Gastrocnemius medialis (tissue), 4 donors: ENCODE measurements around the gene TANGO2. TPM values are rescaled to one million over a fixed set of nuclear protein-coding genes. Genes with fewer than 3 reads are reported as not detected.

Experiments
- ATAC-seq, 2 donors: fragments of 150-250 bp; one replicate each; pipeline ENCODE4 v1.9.1; 2016
- DNase-seq, 2 donors: peaks; one replicate each; pipeline ENCODE4 v3.0.0-alpha.2; 2019
- H3K27ac ChIP-seq, 4 donors: fragments of 200-600 bp; sonication (generic); 1 replicate in 1 of 4; 2 replicates in 3 of 4; pipeline ENCODE4 v1.5.1; 2016 to 2018; ENCODE audit warnings: mild to moderate bottlenecking in 2 of 4, moderate library complexity in 1 of 4
- H3K27me3 ChIP-seq, 3 donors: fragments of 200-600 bp; sonication (generic) in 2 of 3; 1 replicate in 1 of 3; 2 replicates in 2 of 3; pipeline versions ENCODE4 v1.5.1 to v1.6.0; 2016 to 2019; ENCODE audit warnings: mild to moderate bottlenecking in 1 of 3, moderate library complexity in 1 of 3
- H3K36me3 ChIP-seq, 2 donors: fragments of 200-600 bp; sonication (generic) in 1 of 2; one replicate each; pipeline ENCODE4 v1.5.1; 2017 to 2018
- H3K4me1 ChIP-seq, 2 donors: fragments of 200-600 bp; sonication (generic) in 1 of 2; one replicate each; pipeline ENCODE4 v1.5.1; 2016 to 2017; ENCODE audit warnings: mild to moderate bottlenecking in 2 of 2
- H3K4me3 ChIP-seq, 4 donors: fragments of 200-600 bp; sonication (generic) in 3 of 4; 1 replicate in 1 of 4; 2 replicates in 3 of 4; pipeline ENCODE4 v1.5.1; 2016 to 2019; ENCODE audit warnings: mild to moderate bottlenecking in 2 of 4
- H3K9me3 ChIP-seq, 3 donors: fragments of 200-600 bp; sonication (generic) in 2 of 3; 1 replicate in 1 of 3; 2 replicates in 2 of 3; pipeline ENCODE4 v1.5.1; 2016 to 2019
- POLR2A ChIP-seq, 2 donors: fragments of 450-650 bp; IDR thresholded peaks; one replicate each; pipeline ENCODE4 v1.6.1; 2017; ENCODE audit warnings: antibody characterized with exemption in 2 of 2, mild to moderate bottlenecking in 2 of 2, moderate library complexity in 2 of 2
- in situ Hi-C, 4 donors: fragments of 200-750 bp; cut with MboI; loops; one replicate each; pipeline versions ENCODE4 v1.15.0 to v1.8.0; 2017; ENCODE audit warnings: low sequenced_read_pairs in 4 of 4
- intact Hi-C: fragments of 100-400 bp; cut with DNase I; formaldehyde crosslinking; loops from one replicate; pipeline ENCODE4 v1.15.1; 2023; ENCODE audit warnings: low total_unique reads
- total RNA-seq, 4 donors: library from RNA; depleted of rRNA; stranded (reverse); fragments of >200 nt; gene quantifications; one replicate each; pipeline versions ENCODE4 v1.1.0 to v1.2.3, GENCODE V29; 2016
- TF ChIP-seq, protein P1 (sequence below), 5 experiments: fragments of 450-650 bp in 3 of 5; fragments of 200-600 bp in 2 of 5; sonication (generic) in 2 of 5; IDR thresholded peaks in 4 of 5; conservative IDR thresholded peaks in 1 of 5; 1 replicate in 4 of 5; 2 replicates in 1 of 5; pipeline ENCODE4 v1.5.1; 2016 to 2019; ENCODE audit warnings: antibody characterized with exemption in 5 of 5, mild to moderate bottlenecking in 3 of 5, moderate library complexity in 3 of 5

The TANGO2 gene
- total RNA-seq, 4 donors from 2014 or later, result 43.0 to 115 (median 52.5) TPM

DNA sequence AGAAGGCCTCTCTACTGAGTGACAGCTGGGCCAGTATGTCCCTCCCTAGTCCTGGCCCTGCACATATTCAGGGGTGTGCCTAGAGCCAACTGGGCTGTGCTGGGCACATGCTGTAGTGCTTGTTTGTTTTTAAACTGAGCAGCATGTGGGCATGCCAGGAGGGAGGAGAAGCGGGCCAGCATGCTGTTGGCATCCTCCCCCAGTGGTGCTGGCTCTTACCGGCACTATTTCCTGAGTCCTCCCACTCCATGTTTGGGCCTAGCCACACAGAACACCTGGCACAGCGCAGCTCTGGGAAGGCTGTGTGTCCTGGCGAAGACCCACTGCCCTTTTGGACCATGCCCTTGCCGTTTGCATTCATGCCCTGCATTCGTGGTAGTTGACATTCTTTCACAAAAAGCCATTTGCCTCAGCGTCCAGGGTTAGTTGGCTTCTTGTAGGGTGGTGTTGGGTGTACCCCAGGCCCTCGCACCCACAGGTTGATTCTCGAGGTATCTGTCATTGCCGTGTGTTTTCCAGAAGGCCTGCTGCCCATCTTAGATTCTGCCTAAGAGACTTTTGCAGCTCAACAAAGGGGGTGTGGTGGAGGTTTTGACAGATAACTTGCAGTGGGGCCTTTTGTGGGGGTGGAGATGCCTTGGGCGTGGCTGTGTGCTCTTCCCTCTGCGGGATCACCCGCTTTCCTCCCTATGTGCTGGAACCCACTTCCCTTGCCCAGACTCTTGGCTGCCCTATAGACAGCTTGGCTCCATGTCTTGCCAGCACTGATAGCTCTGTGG, 72.7 kb downstream of the TANGO2 start:
- H3K36me3 ChIP-seq, result peaks cover 0 to 90% of the 10 kb centered on the region in 2 donors
- DNase-seq (peak; percentile 91 to 96), ATAC-seq (peak; percentile 96 to 98)
- H3K9me3 ChIP-seq, result no peaks in the 10 kb centered on the region
- no peaks in the 10 kb centered on the region for H3K27me3 ChIP-seq
- no peak overlapping the region for H3K4me3 ChIP-seq
- peak overlapping the region; percentile 71 to 88 (median 79) for H3K27ac ChIP-seq
- in situ Hi-C loops (no loop called here), intact Hi-C loops (no loop called here)
- peaks cover 11 to 13% of the 10 kb centered on the region in 2 donors for H3K4me1 ChIP-seq
- TF ChIP-seq, protein P1, sequence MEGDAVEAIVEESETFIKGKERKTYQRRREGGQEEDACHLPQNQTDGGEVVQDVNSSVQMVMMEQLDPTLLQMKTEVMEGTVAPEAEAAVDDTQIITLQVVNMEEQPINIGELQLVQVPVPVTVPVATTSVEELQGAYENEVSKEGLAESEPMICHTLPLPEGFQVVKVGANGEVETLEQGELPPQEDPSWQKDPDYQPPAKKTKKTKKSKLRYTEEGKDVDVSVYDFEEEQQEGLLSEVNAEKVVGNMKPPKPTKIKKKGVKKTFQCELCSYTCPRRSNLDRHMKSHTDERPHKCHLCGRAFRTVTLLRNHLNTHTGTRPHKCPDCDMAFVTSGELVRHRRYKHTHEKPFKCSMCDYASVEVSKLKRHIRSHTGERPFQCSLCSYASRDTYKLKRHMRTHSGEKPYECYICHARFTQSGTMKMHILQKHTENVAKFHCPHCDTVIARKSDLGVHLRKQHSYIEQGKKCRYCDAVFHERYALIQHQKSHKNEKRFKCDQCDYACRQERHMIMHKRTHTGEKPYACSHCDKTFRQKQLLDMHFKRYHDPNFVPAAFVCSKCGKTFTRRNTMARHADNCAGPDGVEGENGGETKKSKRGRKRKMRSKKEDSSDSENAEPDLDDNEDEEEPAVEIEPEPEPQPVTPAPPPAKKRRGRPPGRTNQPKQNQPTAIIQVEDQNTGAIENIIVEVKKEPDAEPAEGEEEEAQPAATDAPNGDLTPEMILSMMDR (IDR thresholded peaks at IDR 0.05 in 4 of 5, conservative IDR thresholded peaks at IDR 0.05 in 1 of 5), result no peak
- TF ChIP-seq POLR2A (IDR thresholded peaks at IDR 0.05), result no peak

DNA sequence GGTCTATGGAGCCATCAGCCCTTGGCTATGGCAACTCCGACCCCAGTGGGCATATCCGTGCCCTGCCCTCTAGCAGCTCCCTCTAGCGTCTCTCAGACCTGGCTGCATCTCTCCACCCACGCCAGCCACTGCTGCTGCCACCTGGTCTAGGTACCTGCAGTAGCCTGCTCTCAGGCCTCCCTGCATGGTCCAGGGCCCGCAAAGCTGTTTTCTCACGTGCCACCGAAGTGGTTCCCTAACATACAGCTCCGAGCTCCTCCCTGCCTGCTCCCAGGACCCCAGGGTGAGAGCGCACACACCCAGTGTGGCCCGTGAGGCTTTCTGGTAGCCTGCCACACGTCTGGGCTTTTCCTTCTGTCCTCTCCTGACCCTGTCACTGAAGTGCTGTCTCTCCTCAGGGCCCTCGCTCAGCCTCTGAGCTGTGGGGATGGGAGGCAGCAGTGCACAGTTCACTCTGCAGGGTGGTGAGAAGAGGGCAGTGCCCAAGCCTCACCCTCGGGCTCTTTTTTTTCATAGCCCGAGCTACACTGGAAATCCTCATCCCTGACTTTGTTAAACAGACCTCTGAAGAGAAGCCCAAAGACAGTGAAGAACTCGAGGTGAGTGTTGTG, 73.4 kb downstream of the TANGO2 start:
- in situ Hi-C loops, result no loop called here
- Histone ChIP-seq H3K27ac (peak overlapping the region; percentile 71 to 88 (median 79)), H3K4me3 (no peak overlapping the region), H3K9me3 (no peaks in the 10 kb centered on the region), H3K4me1 (peaks cover 11 to 13% of the 10 kb centered on the region in 2 donors), H3K36me3 (peaks cover 0 to 90% of the 10 kb centered on the region in 2 donors), H3K27me3 (no peaks in the 10 kb centered on the region)
- TF ChIP-seq, protein P1 (IDR thresholded peaks at IDR 0.05 in 4 of 5, conservative IDR thresholded peaks at IDR 0.05 in 1 of 5), result no peak
- no peak for TF ChIP-seq POLR2A (IDR thresholded peaks at IDR 0.05)
- intact Hi-C loops, result no loop called here
- DNase-seq (no peak), ATAC-seq (no peak)

DNA sequence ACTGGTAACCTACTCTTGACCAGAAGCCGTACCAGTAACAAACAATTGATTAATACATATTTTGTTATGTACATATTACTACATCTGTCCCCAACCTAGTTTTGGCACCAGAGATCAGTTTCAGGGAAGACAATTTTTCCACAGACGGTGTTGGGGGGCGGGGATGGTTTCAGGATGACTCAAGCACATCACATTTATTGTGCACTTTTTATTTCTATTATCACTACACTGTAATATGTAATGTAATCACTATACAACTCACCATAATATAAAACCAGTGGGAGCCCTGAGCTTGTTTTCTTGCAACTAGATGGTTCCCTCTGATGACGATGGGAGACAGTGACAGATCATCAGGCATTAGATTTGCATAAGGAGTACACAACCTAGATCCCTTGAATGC, 74.6 kb downstream of the TANGO2 start:
- Histone ChIP-seq H3K9me3 (no peaks in the 10 kb centered on the region), H3K4me1 (peaks cover 11 to 13% of the 10 kb centered on the region in 2 donors), H3K4me3 (no peak overlapping the region), H3K36me3 (peaks cover 0 to 89% of the 10 kb centered on the region in 2 donors), H3K27ac (no peak overlapping the region), H3K27me3 (no peaks in the 10 kb centered on the region)
- intact Hi-C loops (no loop called here), in situ Hi-C loops (no loop called here)
- no peak for DNase-seq
- TF ChIP-seq, protein P1 (IDR thresholded peaks at IDR 0.05 in 4 of 5, conservative IDR thresholded peaks at IDR 0.05 in 1 of 5), result no peak
- no peak for TF ChIP-seq POLR2A (IDR thresholded peaks at IDR 0.05)
- no peak for ATAC-seq

DNA sequence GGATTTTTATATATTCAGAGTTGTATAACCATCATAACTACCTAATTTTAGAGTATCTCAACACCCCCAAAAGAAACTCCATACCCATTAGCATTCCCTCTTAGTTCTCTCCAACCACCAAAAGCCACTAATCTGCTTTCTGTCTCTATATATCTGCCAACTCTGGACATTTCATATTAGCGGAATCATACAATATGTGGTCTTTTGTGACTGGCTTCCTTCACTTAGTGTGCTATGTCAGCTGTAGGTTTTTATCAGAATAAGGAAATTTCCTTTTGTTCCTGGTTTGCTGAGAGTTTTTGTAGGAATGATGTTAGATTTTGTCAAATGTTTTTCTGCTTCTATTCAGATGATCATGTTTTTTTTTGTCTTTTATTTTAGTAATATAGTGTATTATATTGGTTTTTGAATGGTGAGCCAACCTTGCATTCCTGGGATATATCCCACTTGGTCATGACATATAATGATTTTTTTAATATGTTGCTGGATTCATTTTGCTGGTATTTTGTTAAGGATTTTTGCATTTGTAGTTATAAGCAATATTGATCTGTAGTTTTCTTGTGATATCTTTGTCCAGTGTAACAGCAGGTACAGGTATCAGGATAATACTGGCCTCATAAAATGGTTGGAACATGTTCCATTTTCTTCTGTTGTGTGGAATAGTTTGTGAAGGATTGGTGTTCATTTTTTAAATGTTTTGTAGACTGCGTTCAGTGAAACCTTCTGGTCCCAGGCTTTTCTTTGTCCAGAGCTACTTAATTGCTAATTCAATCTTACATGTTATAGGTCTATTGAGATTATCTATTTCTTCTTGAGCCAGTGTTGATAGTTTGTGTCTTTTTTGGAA, 75.9 kb downstream of the TANGO2 start:
- Histone ChIP-seq H3K9me3 (no peaks in the 10 kb centered on the region), H3K4me1 (peaks cover 11 to 13% of the 10 kb centered on the region in 2 donors), H3K27me3 (no peaks in the 10 kb centered on the region), H3K36me3 (peaks cover 0 to 89% of the 10 kb centered on the region in 2 donors), H3K4me3 (no peak overlapping the region), H3K27ac (no peak overlapping the region)
- ATAC-seq (no peak), DNase-seq (no peak)
- TF ChIP-seq POLR2A (IDR thresholded peaks at IDR 0.05), result no peak
- TF ChIP-seq, protein P1 (IDR thresholded peaks at IDR 0.05 in 4 of 5, conservative IDR thresholded peaks at IDR 0.05 in 1 of 5), result no peak
- intact Hi-C loops (no loop called here), in situ Hi-C loops (no loop called here)
